ENCODE data around the gene UBA3. TPM values are rescaled to one million over a fixed set of nuclear protein-coding genes. Genes with fewer than 3 reads are reported as not detected.

The UBA3 gene
- total RNA-seq, 1 donor: 76.9 TPM

- TF ChIP-seq CTCF (IDR thresholded peaks at IDR 0.05; ENCODE audit: insufficient read depth, low read length): no peak
- no peak for DNase-seq (ENCODE audit: low read depth)
- peak overlapping the region; percentile 80 for H3K4me3 ChIP-seq (ENCODE audit: low read depth, low read length)
Measured at GRCh38 chr3:69079269-69080159, 651 bp downstream of the UBA3 start.

- no peak for DNase-seq (ENCODE audit: low read depth)
- no peak for TF ChIP-seq CTCF (IDR thresholded peaks at IDR 0.05; ENCODE audit: insufficient read depth, low read length)
- no peak overlapping the region for H3K4me3 ChIP-seq (ENCODE audit: low read depth, low read length)
Measured at GRCh38 chr3:69072928-69073327, 7.2 kb downstream of the UBA3 start.

GRCh38 chr3:69066121-69066520 is 14.0 kb downstream of the UBA3 start:
- no peak for DNase-seq (ENCODE audit: low read depth)
- TF ChIP-seq CTCF (IDR thresholded peaks at IDR 0.05; ENCODE audit: insufficient read depth, low read length): no peak
- no peak overlapping the region for H3K4me3 ChIP-seq (ENCODE audit: low read depth, low read length)

GRCh38 chr3:69065318-69065964 is 14.7 kb downstream of the UBA3 start:
- H3K4me3 ChIP-seq (ENCODE audit: low read depth, low read length): no peak overlapping the region
- TF ChIP-seq CTCF (IDR thresholded peaks at IDR 0.05; ENCODE audit: insufficient read depth, low read length): no peak
- no peak for DNase-seq (ENCODE audit: low read depth)

GRCh38 chr3:69063636-69064035 is 16.5 kb downstream of the UBA3 start:
- no peak for TF ChIP-seq CTCF (IDR thresholded peaks at IDR 0.05; ENCODE audit: insufficient read depth, low read length)
- no peak for DNase-seq (ENCODE audit: low read depth)
- no peak overlapping the region for H3K4me3 ChIP-seq (ENCODE audit: low read depth, low read length)

DNA sequence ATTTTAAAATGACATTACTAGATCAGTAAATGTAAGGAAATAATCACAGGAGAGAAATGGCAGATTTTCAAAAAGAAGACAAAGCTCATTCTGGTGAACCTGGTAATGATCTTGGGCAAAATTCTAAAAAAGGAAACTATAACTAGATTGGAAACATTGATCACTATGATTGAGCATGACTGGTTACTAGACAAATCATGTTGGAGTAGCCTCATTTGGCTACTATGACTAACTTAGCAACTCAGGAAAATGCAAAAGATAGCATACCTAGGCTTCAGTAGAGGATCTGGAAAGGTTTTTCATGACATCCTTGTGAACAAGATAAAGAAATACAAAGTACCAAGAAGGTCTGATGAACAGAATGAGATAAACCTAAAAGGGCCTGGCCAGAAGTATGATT is 20.5 kb downstream of the UBA3 start:
- no peak for TF ChIP-seq CTCF (IDR thresholded peaks at IDR 0.05; ENCODE audit: insufficient read depth, low read length)
- H3K4me3 ChIP-seq (ENCODE audit: low read depth, low read length): no peak overlapping the region
- no peak for DNase-seq (ENCODE audit: low read depth)
